Peyer's patch (tissue), 4 donors: ENCODE data around the gene BOC. TPM values are rescaled to one million over a fixed set of nuclear protein-coding genes. Genes with fewer than 3 reads are reported as not detected.

Source experiments
- DNase-seq, 3 donors: peaks; one replicate each; pipeline ENCODE4 v3.0.0-alpha.2; 2017 to 2019
- H3K27ac ChIP-seq, 4 donors: fragments of 200-600 bp; sonication (generic); one replicate each; pipeline ENCODE4 v1.5.1; 2016 to 2019
- H3K27me3 ChIP-seq, 2 donors: fragments of 200-600 bp; sonication (generic); one replicate each; pipeline ENCODE4 v1.5.1; 2019
- H3K36me3 ChIP-seq, 3 donors: fragments of 200-600 bp; sonication (generic); one replicate each; pipeline ENCODE4 v1.5.1; 2016 to 2019
- H3K4me1 ChIP-seq, 4 donors: fragments of 200-600 bp; sonication (generic); one replicate each; pipeline ENCODE4 v1.5.1; 2016 to 2019
- H3K4me3 ChIP-seq, 4 donors: fragments of 200-600 bp; sonication (generic); 1 replicate in 3 of 4; 2 replicates in 1 of 4; pipeline ENCODE4 v1.5.1; 2016 to 2019; ENCODE audit warnings: mild to moderate bottlenecking in 1 of 4
- H3K9me3 ChIP-seq, 4 donors: fragments of 200-600 bp; sonication (generic); one replicate each; pipeline ENCODE4 v1.5.1; 2016 to 2019; ENCODE audit warnings: mild to moderate bottlenecking in 1 of 4
- POLR2A ChIP-seq, 2 donors: fragments of 450-650 bp; IDR thresholded peaks; one replicate each; pipeline ENCODE4 v1.5.1; 2017; ENCODE audit warnings: antibody characterized with exemption in 2 of 2, mild to moderate bottlenecking in 2 of 2, moderate library complexity in 2 of 2
- total RNA-seq, 4 donors: library from RNA; depleted of rRNA; stranded (reverse); fragments of >200 nt; gene quantifications; one replicate each; pipeline ENCODE4 v1.1.0, GENCODE V29; 2016
- TF ChIP-seq, protein P1 (sequence below), 6 experiments: fragments of 450-650 bp in 4 of 6; fragments of 200-600 bp in 2 of 6; sonication (generic) in 1 of 6; IDR thresholded peaks; one replicate each; pipeline ENCODE4 v1.5.1; 2017 to 2019; ENCODE audit warnings: antibody characterized with exemption in 6 of 6, mild to moderate bottlenecking in 3 of 6, moderate library complexity in 1 of 6

The BOC gene
- total RNA-seq, 4 donors from 2014 or later = 4.2 to 31.4 (median 13.2) TPM

DNA sequence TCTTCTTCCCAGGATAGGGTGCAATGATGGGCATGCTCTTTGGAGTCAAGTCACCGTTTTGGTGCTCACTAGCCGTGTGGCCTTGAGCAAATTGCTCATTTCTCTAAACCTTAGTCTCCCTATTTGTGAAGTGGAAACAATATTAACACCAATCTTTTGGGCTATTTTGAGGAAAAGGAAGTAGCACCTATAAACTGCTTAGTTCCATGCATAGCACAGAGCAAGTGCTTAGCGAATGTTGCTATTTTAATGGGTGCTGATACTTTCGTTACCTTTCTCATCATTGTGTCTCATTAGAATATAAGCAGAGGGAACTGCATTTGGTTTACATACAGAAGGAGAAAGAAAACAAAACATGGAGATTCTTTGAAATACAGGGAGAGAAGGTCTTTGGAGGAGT lies 66.1 kb downstream of the BOC start:
- peaks cover 0 to 17% (median 0%) of the 10 kb centered on the region in 3 donors for H3K36me3 ChIP-seq
- H3K9me3 ChIP-seq = no peaks in the 10 kb centered on the region
- H3K4me3 ChIP-seq = no peak overlapping the region
- no peak overlapping the region for H3K27ac ChIP-seq
- DNase-seq = no peak
- no peaks in the 10 kb centered on the region for H3K27me3 ChIP-seq
- H3K4me1 ChIP-seq = peaks cover 0 to 10% (median 2%) of the 10 kb centered on the region in 4 donors
- TF ChIP-seq, protein P1, sequence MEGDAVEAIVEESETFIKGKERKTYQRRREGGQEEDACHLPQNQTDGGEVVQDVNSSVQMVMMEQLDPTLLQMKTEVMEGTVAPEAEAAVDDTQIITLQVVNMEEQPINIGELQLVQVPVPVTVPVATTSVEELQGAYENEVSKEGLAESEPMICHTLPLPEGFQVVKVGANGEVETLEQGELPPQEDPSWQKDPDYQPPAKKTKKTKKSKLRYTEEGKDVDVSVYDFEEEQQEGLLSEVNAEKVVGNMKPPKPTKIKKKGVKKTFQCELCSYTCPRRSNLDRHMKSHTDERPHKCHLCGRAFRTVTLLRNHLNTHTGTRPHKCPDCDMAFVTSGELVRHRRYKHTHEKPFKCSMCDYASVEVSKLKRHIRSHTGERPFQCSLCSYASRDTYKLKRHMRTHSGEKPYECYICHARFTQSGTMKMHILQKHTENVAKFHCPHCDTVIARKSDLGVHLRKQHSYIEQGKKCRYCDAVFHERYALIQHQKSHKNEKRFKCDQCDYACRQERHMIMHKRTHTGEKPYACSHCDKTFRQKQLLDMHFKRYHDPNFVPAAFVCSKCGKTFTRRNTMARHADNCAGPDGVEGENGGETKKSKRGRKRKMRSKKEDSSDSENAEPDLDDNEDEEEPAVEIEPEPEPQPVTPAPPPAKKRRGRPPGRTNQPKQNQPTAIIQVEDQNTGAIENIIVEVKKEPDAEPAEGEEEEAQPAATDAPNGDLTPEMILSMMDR (IDR thresholded peaks at IDR 0.05) = no peak
- TF ChIP-seq POLR2A (IDR thresholded peaks at IDR 0.05) = no peak

DNA sequence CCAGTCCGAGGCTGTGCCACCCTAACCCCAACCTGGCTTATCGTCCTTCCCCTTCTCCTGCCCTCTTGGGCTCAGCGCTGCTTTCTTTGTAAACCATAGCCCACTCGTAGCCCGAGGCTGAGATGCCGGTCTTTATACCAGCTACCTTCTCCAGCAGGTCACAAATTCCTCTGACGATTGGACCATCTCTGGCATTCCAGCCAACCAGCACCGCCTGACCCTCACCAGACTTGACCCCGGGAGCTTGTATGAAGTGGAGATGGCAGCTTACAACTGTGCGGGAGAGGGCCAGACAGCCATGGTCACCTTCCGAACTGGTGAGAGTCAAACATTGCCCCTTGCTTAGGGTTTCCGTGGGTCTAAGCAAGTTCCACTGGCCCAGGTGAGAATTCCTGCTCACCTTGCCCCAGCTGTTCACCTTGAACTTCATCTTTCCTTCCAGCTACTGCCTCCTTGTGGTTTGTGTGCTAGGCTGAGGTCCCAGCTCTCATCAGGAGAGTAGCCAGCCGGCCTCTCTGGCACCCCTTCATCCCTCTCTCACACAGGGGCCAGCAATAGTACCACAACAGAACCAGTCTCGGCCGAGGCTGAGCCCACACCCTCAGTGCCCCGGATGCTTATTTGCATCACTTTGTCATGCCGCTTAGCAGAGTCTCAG lies 66.7 kb downstream of the BOC start:
- Histone ChIP-seq H3K27ac (no peak overlapping the region), H3K4me1 (peaks cover 0 to 10% (median 2%) of the 10 kb centered on the region in 4 donors), H3K9me3 (no peaks in the 10 kb centered on the region), H3K4me3 (no peak overlapping the region), H3K36me3 (peaks cover 0 to 11% (median 0%) of the 10 kb centered on the region in 3 donors), H3K27me3 (no peaks in the 10 kb centered on the region)
- TF ChIP-seq, protein P1 (IDR thresholded peaks at IDR 0.05) = no peak
- no peak for TF ChIP-seq POLR2A (IDR thresholded peaks at IDR 0.05)
- no peak for DNase-seq

DNA sequence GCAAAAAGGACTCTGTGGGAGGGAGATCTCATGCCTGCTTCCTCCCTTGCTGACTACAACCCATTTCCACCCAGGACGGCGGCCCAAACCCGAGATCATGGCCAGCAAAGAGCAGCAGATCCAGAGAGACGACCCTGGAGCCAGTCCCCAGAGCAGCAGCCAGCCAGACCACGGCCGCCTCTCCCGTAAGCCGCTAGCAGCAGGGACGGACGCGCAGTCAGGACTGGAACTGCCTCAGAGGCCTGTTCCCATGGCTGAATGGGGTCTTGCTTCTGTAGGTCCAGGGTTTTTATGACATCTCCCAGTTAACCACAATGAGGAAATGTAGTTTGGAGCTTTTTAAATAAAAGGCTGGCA lies 67.2 kb downstream of the BOC start:
- Histone ChIP-seq H3K27ac (no peak overlapping the region), H3K27me3 (no peaks in the 10 kb centered on the region), H3K9me3 (no peaks in the 10 kb centered on the region), H3K4me3 (no peak overlapping the region), H3K4me1 (peaks cover 0 to 10% (median 2%) of the 10 kb centered on the region in 4 donors), H3K36me3 (peaks cover 0 to 10% (median 0%) of the 10 kb centered on the region in 3 donors)
- no peak for DNase-seq
- TF ChIP-seq, protein P1 (IDR thresholded peaks at IDR 0.05) = no peak
- TF ChIP-seq POLR2A (IDR thresholded peaks at IDR 0.05) = no peak

DNA sequence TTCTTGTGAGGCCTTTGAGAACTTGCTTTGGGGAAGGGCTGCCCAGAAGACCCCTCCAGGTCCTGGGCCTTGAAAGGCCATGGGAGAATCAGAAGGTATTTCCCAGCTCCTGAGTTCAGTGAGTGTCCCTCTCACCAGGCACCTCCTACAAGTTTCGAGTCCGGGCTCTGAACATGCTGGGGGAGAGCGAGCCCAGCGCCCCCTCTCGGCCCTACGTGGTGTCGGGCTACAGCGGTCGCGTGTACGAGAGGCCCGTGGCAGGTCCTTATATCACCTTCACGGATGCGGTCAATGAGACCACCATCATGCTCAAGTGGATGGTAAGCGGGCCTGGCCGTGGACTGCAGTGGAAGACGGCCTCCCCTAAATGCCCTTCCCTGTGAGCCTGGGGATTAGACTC lies 68.3 kb downstream of the BOC start:
- no peak for TF ChIP-seq POLR2A (IDR thresholded peaks at IDR 0.05)
- TF ChIP-seq, protein P1 (IDR thresholded peaks at IDR 0.05) = no peak
- H3K27me3 ChIP-seq = no peaks in the 10 kb centered on the region
- H3K4me1 ChIP-seq = peaks cover 0 to 10% (median 2%) of the 10 kb centered on the region in 4 donors
- H3K4me3 ChIP-seq = no peak overlapping the region
- DNase-seq = no peak
- no peak overlapping the region for H3K27ac ChIP-seq
- H3K36me3 ChIP-seq = peaks cover 0 to 10% (median 0%) of the 10 kb centered on the region in 3 donors
- no peaks in the 10 kb centered on the region for H3K9me3 ChIP-seq

DNA sequence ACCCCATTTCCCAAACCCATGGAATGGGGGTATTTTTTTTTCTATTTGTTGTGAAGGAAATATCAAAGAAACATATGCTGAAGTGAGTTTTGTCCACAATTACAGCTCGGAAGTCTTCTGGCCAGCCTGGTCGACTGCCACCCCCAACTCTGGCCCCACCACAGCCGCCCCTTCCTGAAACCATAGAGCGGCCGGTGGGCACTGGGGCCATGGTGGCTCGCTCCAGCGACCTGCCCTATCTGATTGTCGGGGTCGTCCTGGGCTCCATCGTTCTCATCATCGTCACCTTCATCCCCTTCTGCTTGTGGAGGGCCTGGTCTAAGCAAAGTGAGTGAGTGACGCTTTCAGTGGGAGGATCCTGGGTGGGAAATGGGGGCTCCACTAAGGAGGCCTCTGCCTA lies 71.9 kb downstream of the BOC start:
- Histone ChIP-seq H3K27me3 (no peaks in the 10 kb centered on the region), H3K27ac (no peak overlapping the region), H3K9me3 (no peaks in the 10 kb centered on the region), H3K4me3 (no peak overlapping the region), H3K36me3 (peaks cover 0 to 10% (median 0%) of the 10 kb centered on the region in 3 donors), H3K4me1 (no peaks in the 10 kb centered on the region)
- TF ChIP-seq, protein P1 (IDR thresholded peaks at IDR 0.05) = no peak
- DNase-seq = no peak
